ENCODE measurements around the gene ZNF467.

The ZNF467 gene

GRCh38 chr7:149815121-149815520 is 41.7 kb upstream of the ZNF467 start:
- TF ChIP-seq TAF1 (IDR thresholded peaks at IDR 0.05; ENCODE audit: borderline replicate concordance, insufficient read depth, low read length) (no peak), SIN3A (IDR thresholded peaks at IDR 0.05; ENCODE audit: borderline replicate concordance, insufficient read depth, low read length) (no peak), REST (IDR thresholded peaks at IDR 0.05; ENCODE audit: insufficient read depth in 1 of 2, low read depth in 2 of 2, low read length in 2 of 2) (no peak), FOXP2 (optimal IDR thresholded peaks at IDR 0.05; ENCODE audit: borderline replicate concordance, extremely low read depth, extremely low read length, insufficient read depth) (no peak)

GRCh38 chr7:149814494-149814893 is 41.1 kb upstream of the ZNF467 start:
- no peak for TF ChIP-seq FOXP2 (optimal IDR thresholded peaks at IDR 0.05; ENCODE audit: borderline replicate concordance, extremely low read depth, extremely low read length, insufficient read depth)

DNA sequence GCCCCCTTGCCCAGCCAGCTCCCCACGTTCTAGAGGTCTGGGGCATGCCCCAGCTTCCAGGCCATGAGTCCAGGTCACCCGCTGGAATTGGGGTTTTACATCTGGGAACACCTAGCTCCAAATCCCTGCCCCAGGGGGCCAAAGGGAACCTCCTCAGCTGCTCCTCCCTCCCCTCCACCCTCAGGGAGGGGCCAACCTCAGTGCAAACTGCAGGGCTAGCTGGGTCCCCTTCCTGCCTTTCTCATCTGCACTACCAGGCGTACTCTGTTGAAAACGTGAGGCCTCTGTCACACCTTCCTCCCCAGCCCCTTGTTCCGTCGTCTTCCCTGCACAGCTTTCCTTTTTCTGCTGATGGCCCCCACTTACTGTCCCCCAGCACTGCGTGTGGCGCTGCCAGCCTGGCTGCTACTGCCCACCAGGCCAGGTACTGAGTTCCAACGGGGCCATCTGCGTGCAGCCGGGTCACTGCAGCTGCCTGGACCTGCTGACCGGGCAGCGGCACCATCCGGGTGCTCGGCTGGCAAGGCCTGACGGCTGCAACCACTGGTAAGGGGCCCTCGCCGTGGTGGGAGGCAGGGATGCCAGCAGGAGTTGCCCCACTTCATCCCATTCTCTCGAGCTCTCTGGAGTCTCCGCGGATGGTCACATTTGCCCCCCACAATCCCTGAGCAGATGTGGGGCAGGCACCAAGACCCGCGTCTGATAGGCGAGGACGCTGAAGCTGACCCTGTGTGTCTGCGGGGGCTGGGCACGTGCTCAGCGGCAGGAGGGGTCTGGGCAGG is 40.1 kb upstream of the ZNF467 start:
- TF ChIP-seq REST (IDR thresholded peaks at IDR 0.05; ENCODE audit: insufficient read depth in 1 of 2, low read depth in 2 of 2, low read length in 2 of 2), result no peak
- TF ChIP-seq TAF1 (IDR thresholded peaks at IDR 0.05; ENCODE audit: borderline replicate concordance, insufficient read depth, low read length), result no peak
- no peak for TF ChIP-seq SIN3A (IDR thresholded peaks at IDR 0.05; ENCODE audit: borderline replicate concordance, insufficient read depth, low read length)
- no peak for TF ChIP-seq POLR2AphosphoS5 (IDR thresholded peaks at IDR 0.05; ENCODE audit: low read depth, low read length)
- TF ChIP-seq FOXP2 (optimal IDR thresholded peaks at IDR 0.05; ENCODE audit: borderline replicate concordance, extremely low read depth, extremely low read length, insufficient read depth), result no peak

- no peak for TF ChIP-seq REST (IDR thresholded peaks at IDR 0.05; ENCODE audit: insufficient read depth in 1 of 2, low read depth in 2 of 2, low read length in 2 of 2)
These were observed 38.6 kb upstream of the ZNF467 start for GRCh38 chr7:149811831-149812490.

DNA sequence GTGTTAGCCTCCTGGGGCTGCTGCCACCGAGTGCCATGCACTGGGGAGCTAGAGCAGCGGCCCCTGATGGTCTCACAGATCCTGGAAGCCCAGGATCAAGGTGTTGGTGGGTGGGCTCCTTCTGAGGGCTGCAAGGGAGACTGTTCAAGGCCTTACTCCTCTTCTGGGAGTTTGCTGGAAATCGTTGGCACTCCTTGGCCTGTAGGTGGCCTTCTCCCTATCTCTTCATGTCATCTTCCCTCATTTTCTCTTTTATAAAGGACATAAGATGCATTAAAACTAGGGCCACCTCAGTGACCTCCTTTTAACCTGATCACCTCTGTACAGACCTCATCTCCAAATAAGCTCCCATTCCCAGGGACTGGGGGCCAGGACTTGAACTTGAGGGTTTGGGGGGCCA is 37.8 kb upstream of the ZNF467 start:
- TF ChIP-seq POLR2AphosphoS5 (IDR thresholded peaks at IDR 0.05; ENCODE audit: low read depth, low read length), result no peak
- TF ChIP-seq TAF1 (IDR thresholded peaks at IDR 0.05; ENCODE audit: borderline replicate concordance, insufficient read depth, low read length), result no peak
- TF ChIP-seq FOXP2 (optimal IDR thresholded peaks at IDR 0.05; ENCODE audit: borderline replicate concordance, extremely low read depth, extremely low read length, insufficient read depth), result no peak
- no peak for TF ChIP-seq REST (IDR thresholded peaks at IDR 0.05; ENCODE audit: insufficient read depth in 1 of 2, low read depth in 2 of 2, low read length in 2 of 2)
- no peak for TF ChIP-seq SIN3A (IDR thresholded peaks at IDR 0.05; ENCODE audit: borderline replicate concordance, insufficient read depth, low read length)
